Measurements from ENCODE around the gene SHROOM3.

Gene SHROOM3

GRCh38 chr4:76494871-76495590, 60.0 kb downstream of the SHROOM3 start:
- no peak for DNase-seq

GRCh38 chr4:76498550-76498949, 63.5 kb downstream of the SHROOM3 start:
- DNase-seq: no peak

GRCh38 chr4:76499461-76499860, 64.4 kb downstream of the SHROOM3 start:
- no peak for DNase-seq

- no peak for DNase-seq
Observed at GRCh38 chr4:76502886-76503285, 67.9 kb downstream of the SHROOM3 start.

- no peak for DNase-seq
Observed at GRCh38 chr4:76504613-76505465, 69.8 kb downstream of the SHROOM3 start.

GRCh38 chr4:76511947-76512346, 76.9 kb downstream of the SHROOM3 start:
- DNase-seq: no peak

GRCh38 chr4:76513482-76513881, 78.5 kb downstream of the SHROOM3 start:
- no peak for DNase-seq

- DNase-seq: no peak
Observed at GRCh38 chr4:76514087-76514486, 79.1 kb downstream of the SHROOM3 start.

- DNase-seq: no peak
Observed at GRCh38 chr4:76515975-76516843, 81.2 kb downstream of the SHROOM3 start.

GRCh38 chr4:76518241-76518640, 83.2 kb downstream of the SHROOM3 start:
- DNase-seq: no peak

GRCh38 chr4:76523593-76523992, 88.6 kb downstream of the SHROOM3 start:
- DNase-seq: no peak

- DNase-seq: no peak
Observed at GRCh38 chr4:76525751-76526150, 90.7 kb downstream of the SHROOM3 start.

- peak; percentile 86 for DNase-seq
Observed at GRCh38 chr4:76526585-76526990, 91.6 kb downstream of the SHROOM3 start.

- DNase-seq: no peak
Observed at GRCh38 chr4:76527666-76528065, 92.6 kb downstream of the SHROOM3 start.

- DNase-seq: no peak
Observed at GRCh38 chr4:76531597-76531996, 96.6 kb downstream of the SHROOM3 start.

- peak; percentile 9 for DNase-seq
Observed at GRCh38 chr4:76532805-76533204, 97.8 kb downstream of the SHROOM3 start.

- DNase-seq: no peak
Observed at GRCh38 chr4:76533314-76533713, 98.3 kb downstream of the SHROOM3 start.

GRCh38 chr4:76535603-76536372, 100.8 kb downstream of the SHROOM3 start:
- no peak for DNase-seq

GRCh38 chr4:76536373-76536689, 101.3 kb downstream of the SHROOM3 start:
- no peak for DNase-seq

GRCh38 chr4:76538296-76538695, 103.3 kb downstream of the SHROOM3 start:
- DNase-seq: no peak

GRCh38 chr4:76539979-76540378, 105.0 kb downstream of the SHROOM3 start:
- DNase-seq: no peak

- no peak for DNase-seq
Observed at GRCh38 chr4:76540486-76540885, 105.5 kb downstream of the SHROOM3 start.

- no peak for DNase-seq
Observed at GRCh38 chr4:76543378-76543777, 108.3 kb downstream of the SHROOM3 start.
